Measurements from ENCODE around the gene ANKRD22. TPM values are rescaled to one million over a fixed set of nuclear protein-coding genes. Genes with fewer than 3 reads are reported as not detected.

Gene ANKRD22
- polyA plus RNA-seq, 1 of the 3 experiments (the other 2 are of a cell fraction) = 0.15 TPM

DNA sequence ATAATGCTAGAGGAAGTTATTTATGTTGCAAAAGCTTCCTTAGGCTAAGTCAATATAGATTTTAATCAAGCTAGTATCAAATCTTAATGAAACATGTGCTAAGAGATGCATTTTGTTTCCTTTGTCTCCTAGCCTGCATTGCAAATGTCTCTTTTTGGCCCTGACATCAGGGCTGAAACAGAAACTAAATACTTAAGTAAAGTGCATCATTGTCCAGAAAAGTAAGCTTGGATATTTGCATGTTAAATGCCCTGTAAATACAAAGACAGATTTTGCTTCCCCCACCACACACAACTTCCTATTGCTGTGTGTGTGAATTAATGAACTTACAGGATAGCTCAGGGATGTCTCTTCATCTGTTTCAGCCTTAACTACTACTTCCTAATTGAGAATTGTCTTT lies 18.4 kb upstream of the ANKRD22 start:
- CTCF ChIA-PET = interaction anchor here (0.7 to 2.7 kb wide), 6 partner anchors 9 to 64 kb away, joined by 3 to 15 read pairs (median 6); no protein-coding TSS in a partner anchor
- POLR2A ChIA-PET = no interaction called here
- H3K4me2 ChIP-seq = no peak overlapping the region

DNA sequence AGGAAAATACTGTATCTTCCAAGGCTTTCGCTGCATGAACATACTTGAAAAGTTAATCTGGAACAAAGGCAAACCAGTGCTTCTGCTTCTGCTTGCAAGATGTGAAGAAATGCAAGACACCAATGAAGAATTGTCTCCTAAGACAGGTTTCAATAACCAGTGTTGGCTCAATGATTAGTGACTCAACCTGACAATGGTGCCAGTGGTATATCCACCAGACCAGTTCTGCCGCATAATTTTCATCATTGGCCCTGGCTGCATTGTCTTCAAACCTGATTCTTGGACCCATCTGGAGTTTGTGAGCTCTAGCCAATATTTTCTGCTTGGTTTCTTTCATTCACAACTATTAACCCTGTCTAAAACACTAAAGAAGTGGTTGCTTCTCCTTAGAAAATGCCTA lies 14.8 kb upstream of the ANKRD22 start:
- Histone ChIP-seq H3K79me2 (ENCODE audit: insufficient read depth) (no peaks in the 10 kb centered on the region), H3K36me3 (replicated peaks in 1 of 2; ENCODE audit: control insufficient read depth in 1 of 2, insufficient read depth in 2 of 2, low read length in 1 of 2) (no peaks in the 10 kb centered on the region), H3K4me1 (ENCODE audit: control insufficient read depth in 1 of 2, insufficient read depth in 2 of 2, low read depth in 1 of 2, low read length in 1 of 2) (no peaks in the 10 kb centered on the region; a peak in 1 of 4 replicates), H3K9ac (no peak overlapping the region), H3K27ac (ENCODE audit: low read depth in 2 of 2, low read length in 1 of 2) (no peak overlapping the region), H3K9me2 (no peaks in the 10 kb centered on the region), H3K27me3 (ENCODE audit: insufficient read depth) (no peaks in the 10 kb centered on the region), H3K4me3 (ENCODE audit: low read depth in 2 of 2, low read length in 1 of 2) (no peak overlapping the region), H2AFZ (ENCODE audit: low read depth) (no peak overlapping the region), H3K9me3 (no peaks in the 10 kb centered on the region), H4K20me1 (ENCODE audit: insufficient read depth) (no peaks in the 10 kb centered on the region), H3K4me2 (no peak overlapping the region), H3F3A (replicated peaks; ENCODE audit: insufficient read depth) (no peaks in the 10 kb centered on the region)
- ChIA-PET POLR2A (no interaction called here), CTCF (no interaction called here)
- WGBS (ENCODE audit: low lambda C conversion rate) = 100% methylated on average over 2 of the region's 2 CpGs
- TF ChIP-seq POLR2AphosphoS5 (IDR thresholded peaks at IDR 0.05; ENCODE audit: low read depth, low read length) (no peak), MEF2A (IDR thresholded peaks at IDR 0.05; ENCODE audit: borderline replicate concordance, low read depth) (no peak), FOXJ3 (CRISPR knock-in tag; IDR thresholded peaks at IDR 0.05) (no peak), SMC3 (IDR thresholded peaks at IDR 0.05; ENCODE audit: low read depth, low read length) (no peak), TEAD4 (IDR thresholded peaks at IDR 0.05; ENCODE audit: borderline replicate concordance, insufficient read depth) (no peak)
- TF ChIP-seq, protein P1, sequence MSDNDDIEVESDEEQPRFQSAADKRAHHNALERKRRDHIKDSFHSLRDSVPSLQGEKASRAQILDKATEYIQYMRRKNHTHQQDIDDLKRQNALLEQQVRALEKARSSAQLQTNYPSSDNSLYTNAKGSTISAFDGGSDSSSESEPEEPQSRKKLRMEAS (IDR thresholded peaks at IDR 0.05; ENCODE audit: low read depth) = no peak
- no peak for DNase-seq

More for the DNA sequence above, 18.4 kb upstream of the ANKRD22 start:
- Histone ChIP-seq H2AFZ (ENCODE audit: low read depth) (no peak overlapping the region; the same call in 1 of the 2 replicates), H4K20me1 (ENCODE audit: insufficient read depth) (no peaks in the 10 kb centered on the region), H3K36me3 (replicated peaks in 1 of 2; ENCODE audit: control insufficient read depth in 1 of 2, insufficient read depth in 2 of 2, low read length in 1 of 2) (no peaks in the 10 kb centered on the region), H3K9me3 (no peaks in the 10 kb centered on the region), H3K9me2 (no peaks in the 10 kb centered on the region), H3F3A (replicated peaks; ENCODE audit: insufficient read depth) (no peaks in the 10 kb centered on the region), H3K4me3 (ENCODE audit: low read depth in 2 of 2, low read length in 1 of 2) (no peak overlapping the region), H3K79me2 (ENCODE audit: insufficient read depth) (no peaks in the 10 kb centered on the region), H3K27ac (ENCODE audit: low read depth in 2 of 2, low read length in 1 of 2) (no peak overlapping the region), H3K27me3 (ENCODE audit: insufficient read depth) (no peaks in the 10 kb centered on the region), H3K4me1 (ENCODE audit: control insufficient read depth in 1 of 2, insufficient read depth in 2 of 2, low read depth in 1 of 2, low read length in 1 of 2) (peaks cover 0 to 6% of the 10 kb centered on the region in 2 experiments; a peak in 2 of 4 replicates), H3K9ac (no peak overlapping the region)
- no peak for TF ChIP-seq SMC3 (IDR thresholded peaks at IDR 0.05; ENCODE audit: low read depth, low read length)
- no peak for TF ChIP-seq YY1 (IDR thresholded peaks at IDR 0.05; ENCODE audit: low read depth)
- TF ChIP-seq GATA2 (CRISPR knock-in tag; IDR thresholded peaks at IDR 0.05) = no peak
- TF ChIP-seq MEF2A (IDR thresholded peaks at IDR 0.05; ENCODE audit: borderline replicate concordance, low read depth) = no peak
- TF ChIP-seq SIN3A (IDR thresholded peaks at IDR 0.05; ENCODE audit: borderline replicate concordance, low read depth, low read length) = no peak
- TF ChIP-seq FOXM1 (IDR thresholded peaks at IDR 0.05; ENCODE audit: low read depth) = no peak
- TF ChIP-seq NRF1 (IDR thresholded peaks at IDR 0.05; ENCODE audit: low read depth, low read length) = no peak
- no peak for TF ChIP-seq ELF1 (IDR thresholded peaks at IDR 0.05)
- TF ChIP-seq, protein P2, sequence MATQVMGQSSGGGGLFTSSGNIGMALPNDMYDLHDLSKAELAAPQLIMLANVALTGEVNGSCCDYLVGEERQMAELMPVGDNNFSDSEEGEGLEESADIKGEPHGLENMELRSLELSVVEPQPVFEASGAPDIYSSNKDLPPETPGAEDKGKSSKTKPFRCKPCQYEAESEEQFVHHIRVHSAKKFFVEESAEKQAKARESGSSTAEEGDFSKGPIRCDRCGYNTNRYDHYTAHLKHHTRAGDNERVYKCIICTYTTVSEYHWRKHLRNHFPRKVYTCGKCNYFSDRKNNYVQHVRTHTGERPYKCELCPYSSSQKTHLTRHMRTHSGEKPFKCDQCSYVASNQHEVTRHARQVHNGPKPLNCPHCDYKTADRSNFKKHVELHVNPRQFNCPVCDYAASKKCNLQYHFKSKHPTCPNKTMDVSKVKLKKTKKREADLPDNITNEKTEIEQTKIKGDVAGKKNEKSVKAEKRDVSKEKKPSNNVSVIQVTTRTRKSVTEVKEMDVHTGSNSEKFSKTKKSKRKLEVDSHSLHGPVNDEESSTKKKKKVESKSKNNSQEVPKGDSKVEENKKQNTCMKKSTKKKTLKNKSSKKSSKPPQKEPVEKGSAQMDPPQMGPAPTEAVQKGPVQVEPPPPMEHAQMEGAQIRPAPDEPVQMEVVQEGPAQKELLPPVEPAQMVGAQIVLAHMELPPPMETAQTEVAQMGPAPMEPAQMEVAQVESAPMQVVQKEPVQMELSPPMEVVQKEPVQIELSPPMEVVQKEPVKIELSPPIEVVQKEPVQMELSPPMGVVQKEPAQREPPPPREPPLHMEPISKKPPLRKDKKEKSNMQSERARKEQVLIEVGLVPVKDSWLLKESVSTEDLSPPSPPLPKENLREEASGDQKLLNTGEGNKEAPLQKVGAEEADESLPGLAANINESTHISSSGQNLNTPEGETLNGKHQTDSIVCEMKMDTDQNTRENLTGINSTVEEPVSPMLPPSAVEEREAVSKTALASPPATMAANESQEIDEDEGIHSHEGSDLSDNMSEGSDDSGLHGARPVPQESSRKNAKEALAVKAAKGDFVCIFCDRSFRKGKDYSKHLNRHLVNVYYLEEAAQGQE (IDR thresholded peaks at IDR 0.05; ENCODE audit: low read depth, low read length) = no peak
- TF ChIP-seq, protein P1 (IDR thresholded peaks at IDR 0.05; ENCODE audit: low read depth) = no peak
- DNase-seq = no peak

Measured in SK-N-SH (cell line).